Mesenteric fat pad (tissue), 1 donor: ENCODE data around the gene NKAIN4. TPM values are rescaled to one million over a fixed set of nuclear protein-coding genes. Genes with fewer than 3 reads are reported as not detected.

Experiments
- DNase-seq: peaks from one replicate; pipeline ENCODE4 v3.0.0-alpha.2; 2020; ENCODE audit warnings: low spot score
- total RNA-seq: library from RNA; stranded (reverse); fragmentation: NEBNext Ultra II Directional; extraction: Animal tissue kit (Norgen Biotek cat#: 25700); gene quantifications from one replicate; pipeline ENCODE4 v1.2.1, GENCODE V29; 2021
- donor health status: DM: yes; HTN: yes; CAD: no.

The NKAIN4 gene
- total RNA-seq, 1 donor from 2014 or later, result not detected

- DNase-seq, result no peak
Observed at GRCh38 chr20:63274381-63275228, 20.3 kb upstream of the NKAIN4 start.

DNA sequence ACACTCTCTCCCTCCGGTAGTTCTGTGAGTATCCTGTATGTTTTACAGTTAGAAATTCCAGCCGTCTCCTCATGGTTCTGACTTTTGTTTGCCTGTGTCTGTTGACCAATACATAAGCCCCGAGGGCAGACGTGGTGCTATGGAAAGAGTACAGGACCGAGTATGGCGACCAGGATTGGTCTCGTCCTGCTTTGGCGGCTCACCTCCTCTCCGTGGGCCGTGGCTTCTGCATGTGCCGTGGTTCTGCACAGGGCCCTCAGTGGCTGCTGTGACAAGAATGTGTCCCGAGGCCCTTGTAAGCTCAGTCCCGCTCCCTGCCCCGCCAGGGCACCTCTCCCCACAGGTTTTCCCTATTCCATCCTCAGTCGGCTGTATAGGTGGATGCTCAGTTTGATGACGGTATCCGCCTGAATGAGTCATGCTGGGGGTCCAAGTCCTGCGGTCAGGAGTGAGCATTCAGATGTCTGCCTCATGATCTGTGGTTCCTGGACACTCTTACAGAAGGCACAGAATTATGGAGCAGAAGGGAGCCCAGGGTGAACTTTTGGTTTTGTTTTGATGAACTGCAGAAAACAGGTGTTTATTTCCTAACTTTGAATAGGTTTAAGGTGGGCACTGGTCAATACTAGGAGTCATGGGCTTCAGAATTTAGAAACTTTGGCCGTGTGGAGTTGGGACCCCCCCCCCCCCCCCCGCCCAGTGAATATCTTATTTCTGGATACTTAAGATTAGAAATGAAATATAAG lies 19.5 kb upstream of the NKAIN4 start:
- DNase-seq, result no peak

GRCh38 chr20:63273059-63273579 lies 18.9 kb upstream of the NKAIN4 start:
- DNase-seq, result no peak

DNA sequence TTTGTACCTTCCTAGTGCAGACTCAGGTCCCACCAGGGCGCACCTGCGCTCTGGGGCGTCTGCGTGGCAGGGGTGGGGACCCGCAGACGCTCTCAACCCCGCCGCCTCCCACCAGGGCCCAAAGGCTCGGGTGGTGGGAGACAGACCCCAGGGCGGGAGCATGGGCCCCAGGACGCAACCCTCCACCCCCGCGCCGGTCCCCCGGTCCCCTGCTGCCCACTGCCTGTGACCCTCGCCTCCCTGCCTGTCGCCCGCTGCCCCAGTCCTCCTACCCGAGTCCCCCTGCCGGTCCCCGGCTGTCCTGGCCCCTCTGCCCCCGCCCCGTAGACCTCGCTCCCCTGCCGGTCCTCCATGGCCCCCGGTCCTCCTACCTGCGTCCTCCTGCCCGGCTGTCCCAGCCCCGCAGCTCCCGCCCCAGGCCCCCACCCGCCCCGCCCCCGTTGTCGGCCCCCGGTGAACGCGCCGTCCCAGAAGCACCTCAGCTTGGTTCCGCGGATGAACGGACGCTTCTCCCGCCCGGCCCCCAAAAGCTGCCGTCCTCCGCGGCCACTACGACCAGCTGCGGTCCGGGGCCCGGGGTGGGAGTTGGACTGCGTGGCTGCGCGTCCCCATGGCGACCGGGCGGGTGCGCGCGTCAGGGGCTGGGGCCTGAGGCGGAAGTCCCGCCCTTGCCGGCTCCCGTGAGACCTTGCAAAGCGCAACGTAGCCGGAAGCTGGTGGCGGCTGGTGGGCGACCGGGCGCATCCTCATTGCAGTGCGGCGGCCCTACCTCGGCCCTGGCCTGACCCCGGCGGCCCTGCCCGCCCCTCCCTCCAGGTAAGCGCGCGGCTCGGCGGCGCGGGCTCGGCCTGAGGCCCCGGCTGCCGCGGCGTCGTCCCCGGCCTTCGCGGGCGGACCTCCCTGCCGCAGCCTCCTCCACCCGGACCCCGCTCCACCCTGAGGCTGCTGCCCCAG lies 18.1 kb upstream of the NKAIN4 start, which contains the start of gene ARFGAP1:
Gene ARFGAP1, plus strand, starts transcription at position 709 of the 954 bp plus-strand sequence. CDS start 2,768 bp downstream, outside the sequence.
- DNase-seq, result peak; percentile 95

DNA sequence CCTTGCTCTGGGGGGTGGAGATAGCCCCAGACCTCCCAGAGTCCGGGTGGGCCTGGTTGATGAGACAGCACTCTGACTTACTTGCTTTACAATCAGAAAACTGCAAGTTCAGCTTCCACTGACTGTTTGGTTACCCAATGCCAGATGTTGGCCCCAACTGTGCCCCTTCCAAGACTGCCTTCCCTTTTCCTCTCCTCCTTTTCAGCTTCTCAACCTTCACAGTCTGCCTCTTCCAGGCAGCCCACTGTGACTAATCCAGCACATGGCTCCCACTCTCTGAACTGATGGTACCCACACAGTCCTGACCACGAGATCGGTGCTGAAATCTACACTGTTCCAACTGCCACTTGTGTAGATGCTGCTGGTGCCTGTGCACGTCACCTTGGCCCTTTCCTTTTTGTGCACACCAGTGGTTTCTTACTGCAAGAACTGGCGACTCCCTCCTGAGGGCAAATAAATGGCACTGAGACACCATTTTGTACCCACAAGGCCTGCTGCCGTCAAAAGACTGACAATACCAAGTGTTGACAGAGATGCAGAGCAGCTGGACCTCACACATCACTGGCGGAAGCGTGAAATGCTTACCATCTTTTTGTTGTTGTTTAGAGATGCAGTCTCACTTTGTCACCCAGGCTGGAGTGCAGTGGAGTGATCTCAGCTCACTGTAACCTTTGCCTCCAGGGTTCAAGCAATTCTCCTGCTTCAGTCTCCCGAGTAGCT lies 16.5 kb upstream of the NKAIN4 start:
- DNase-seq, result no peak

DNA sequence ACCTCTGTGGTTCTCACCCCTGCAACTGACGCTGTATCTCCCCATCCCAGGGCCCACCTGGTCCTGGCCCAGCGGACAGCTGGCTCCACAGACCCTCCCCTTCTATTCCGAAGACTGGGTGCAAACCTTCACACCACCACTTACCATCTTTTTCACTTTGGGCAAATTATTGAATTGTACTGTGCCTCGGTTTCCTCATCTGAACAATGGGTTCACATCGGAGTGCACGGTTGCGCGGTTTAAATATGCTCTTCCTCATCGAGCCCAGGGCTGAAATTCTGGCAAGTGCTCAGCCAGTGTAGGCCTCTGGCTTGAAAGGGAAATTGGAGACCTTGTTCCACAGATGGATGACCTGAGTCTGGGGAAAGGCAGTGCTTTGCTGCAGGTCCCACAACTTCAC lies 15.5 kb upstream of the NKAIN4 start:
- DNase-seq, result no peak

DNA sequence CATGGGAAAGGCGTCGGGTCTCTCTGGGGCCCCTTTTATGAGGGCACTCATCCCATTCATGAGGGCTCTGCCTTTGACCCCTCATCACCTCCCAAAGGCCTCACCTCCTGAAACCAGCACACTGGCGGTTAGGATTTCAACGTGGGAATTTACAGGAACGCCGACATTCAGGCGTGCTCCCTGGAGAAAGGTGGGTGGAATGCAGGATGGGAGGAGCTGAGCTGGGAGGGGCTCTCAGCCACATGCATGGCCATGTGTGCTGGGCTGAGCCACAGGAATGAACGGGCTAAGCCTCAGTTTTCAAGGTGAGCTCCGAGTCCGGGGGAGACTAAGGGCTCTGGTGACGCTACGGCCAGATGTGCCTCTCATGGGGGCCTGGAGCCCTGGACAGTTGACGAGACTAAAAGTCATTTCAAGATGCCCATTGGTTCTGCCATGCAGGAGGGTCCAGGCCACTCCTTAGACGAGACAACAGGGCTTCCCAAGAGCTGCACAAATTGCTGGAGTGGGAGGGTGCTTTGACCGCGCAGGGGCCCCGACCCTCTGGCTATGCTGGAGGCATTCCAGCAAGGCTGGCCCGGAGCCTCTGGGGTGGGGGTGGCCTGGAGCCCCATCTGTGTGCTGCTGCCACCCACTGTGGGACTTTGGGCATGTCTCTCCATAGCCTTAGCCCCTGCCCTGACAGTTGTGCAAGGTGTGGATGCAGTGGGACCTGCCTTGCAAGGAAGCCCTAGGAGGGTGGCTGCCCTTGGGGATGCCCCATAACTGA lies 14.6 kb upstream of the NKAIN4 start:
- no peak for DNase-seq

- DNase-seq, result no peak
Observed at GRCh38 chr20:63268256-63268655, 14.0 kb upstream of the NKAIN4 start.

- DNase-seq, result no peak
Observed at GRCh38 chr20:63267691-63268090, 13.4 kb upstream of the NKAIN4 start.

GRCh38 chr20:63265891-63266515 lies 11.7 kb upstream of the NKAIN4 start:
- DNase-seq, result no peak

DNA sequence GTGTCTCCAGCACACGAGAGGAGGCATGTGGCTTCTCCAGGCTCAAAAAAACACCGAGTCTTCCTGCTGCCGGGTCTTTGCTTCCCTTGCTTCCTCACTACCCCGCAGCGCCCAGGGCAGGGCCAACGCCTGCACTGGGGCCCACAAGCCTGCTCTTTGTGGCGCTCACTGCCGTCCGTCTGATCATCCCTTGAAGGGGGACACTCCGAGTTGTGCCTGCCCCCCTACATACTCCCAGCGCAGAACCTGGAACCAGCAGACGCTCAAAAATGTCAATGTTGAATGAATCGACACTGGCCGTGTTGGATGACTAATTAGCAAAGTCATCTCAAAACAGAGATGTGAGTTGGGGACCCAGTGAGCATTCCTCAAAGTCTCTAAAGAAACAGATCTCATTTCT lies 10.3 kb upstream of the NKAIN4 start:
- no peak for DNase-seq

DNA sequence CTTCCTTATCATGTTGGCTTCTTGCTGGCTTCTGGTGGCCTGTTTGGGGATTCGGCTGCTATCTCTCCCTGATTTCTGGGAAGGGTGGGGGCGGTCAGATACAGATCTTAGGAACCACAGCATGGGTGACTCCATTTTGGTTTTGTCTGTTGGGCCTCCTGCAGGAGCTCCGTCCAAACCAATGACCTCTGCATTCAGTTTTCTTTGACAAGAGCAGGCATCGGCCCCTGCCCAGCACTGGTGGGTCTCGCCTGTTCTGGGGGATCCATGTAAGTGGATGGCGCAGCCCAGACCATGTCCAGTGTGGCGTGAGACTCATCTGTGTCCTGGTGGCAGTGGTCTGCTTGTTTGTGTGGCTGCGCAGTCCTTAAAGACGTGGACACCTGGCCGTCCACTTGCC lies 9.7 kb upstream of the NKAIN4 start:
- no peak for DNase-seq

DNA sequence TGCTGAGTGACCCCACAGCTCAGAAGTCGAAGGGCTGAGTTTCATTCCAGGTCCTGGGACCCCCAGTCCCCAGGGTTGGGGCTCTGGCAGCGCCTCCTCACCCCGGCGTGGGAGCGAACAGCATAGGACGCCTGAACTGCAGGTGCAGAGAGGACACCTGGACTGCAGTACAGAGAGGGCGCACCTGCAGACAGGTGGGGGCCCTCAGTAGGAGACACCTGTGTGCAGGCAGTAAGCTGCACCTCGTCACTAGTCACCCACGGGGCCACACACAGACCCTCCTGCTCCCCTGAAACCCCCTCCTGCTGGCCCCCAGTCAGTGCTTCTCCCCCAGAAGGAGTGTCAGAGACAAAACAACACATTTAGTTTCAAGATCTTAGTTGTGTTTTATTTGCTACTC lies 8.6 kb upstream of the NKAIN4 start:
- no peak for DNase-seq

GRCh38 chr20:63261795-63262528 lies 7.7 kb upstream of the NKAIN4 start:
- DNase-seq, result no peak

DNA sequence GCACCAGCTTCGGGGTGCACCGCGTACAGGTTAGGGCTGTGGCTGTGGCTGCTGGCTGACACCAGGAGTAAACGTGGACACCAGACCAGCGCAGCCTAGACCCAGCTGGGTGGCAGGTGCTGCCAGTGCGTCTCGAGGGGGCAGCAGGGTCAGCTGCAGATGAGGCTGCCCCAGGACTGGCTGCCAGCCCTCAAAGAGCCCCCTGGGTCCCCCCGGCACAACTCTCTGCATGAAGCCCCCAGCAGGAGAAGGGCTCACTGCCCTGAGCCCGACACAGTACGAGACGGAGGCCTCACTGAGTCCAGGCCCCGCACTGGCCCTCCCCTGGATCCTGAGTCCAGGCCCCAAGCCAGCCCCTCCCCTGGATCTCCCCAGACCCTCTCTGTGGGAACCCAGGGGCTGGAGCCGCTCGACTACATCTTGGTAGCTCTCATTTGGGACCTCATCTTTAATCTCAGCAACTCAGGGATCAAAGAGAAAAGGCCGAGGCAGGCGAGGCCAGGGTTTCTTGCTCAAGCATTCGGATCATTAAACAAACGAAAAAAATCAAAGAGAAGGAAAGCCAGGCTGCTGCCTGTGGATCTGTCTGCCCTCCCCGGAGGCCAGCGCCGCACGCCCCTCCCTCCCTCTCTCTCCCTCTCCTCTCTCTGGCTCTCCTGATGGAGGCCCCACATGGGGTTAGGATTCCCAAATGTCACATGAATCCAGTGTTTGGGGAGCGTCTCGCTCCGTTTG lies 7.0 kb upstream of the NKAIN4 start:
- DNase-seq, result no peak

GRCh38 chr20:63260521-63260920 lies 6.3 kb upstream of the NKAIN4 start:
- no peak for DNase-seq

DNA sequence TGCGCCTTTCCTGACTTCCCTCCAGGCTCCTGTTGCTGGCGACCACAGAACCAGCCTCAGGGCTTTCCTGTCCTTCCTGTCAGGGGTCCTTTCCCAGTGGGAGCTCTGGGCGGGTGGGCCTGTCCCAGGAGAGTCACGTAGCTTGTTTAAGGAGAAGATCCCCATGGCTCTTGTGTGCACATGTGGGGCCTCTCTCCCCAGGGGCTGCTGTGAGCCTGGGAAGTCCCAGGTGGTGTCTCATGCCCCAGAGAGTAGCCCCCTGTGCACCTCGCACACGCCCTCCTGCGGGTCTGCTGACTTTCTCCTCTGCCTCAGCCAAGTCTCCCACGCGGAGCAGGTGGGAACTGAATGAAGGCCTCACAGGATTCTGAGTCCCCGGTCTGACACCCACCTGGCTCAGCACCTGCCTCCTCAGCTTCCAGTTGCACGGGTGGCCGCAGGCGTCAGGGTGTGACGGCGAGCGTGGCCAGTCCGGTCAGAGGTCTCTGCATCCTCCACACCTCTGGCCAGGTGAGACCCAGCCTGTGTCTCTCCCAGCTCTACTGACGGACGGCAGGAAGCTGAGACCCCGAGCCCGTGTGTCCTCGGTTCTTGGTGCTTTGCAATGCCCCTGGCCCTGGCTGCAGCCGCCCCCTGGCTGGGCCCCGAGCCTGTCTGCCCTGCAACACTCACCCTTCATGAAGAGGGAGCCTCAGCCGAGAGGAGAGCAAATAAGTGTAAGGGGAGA lies 5.6 kb upstream of the NKAIN4 start:
- no peak for DNase-seq
